ENCODE results near the gene AMFR. TPM values are rescaled to one million over a fixed set of nuclear protein-coding genes. Genes with fewer than 3 reads are reported as not detected.

Gene AMFR
- total RNA-seq, 1 experiment from 2014 or later, result 196 TPM

DNA sequence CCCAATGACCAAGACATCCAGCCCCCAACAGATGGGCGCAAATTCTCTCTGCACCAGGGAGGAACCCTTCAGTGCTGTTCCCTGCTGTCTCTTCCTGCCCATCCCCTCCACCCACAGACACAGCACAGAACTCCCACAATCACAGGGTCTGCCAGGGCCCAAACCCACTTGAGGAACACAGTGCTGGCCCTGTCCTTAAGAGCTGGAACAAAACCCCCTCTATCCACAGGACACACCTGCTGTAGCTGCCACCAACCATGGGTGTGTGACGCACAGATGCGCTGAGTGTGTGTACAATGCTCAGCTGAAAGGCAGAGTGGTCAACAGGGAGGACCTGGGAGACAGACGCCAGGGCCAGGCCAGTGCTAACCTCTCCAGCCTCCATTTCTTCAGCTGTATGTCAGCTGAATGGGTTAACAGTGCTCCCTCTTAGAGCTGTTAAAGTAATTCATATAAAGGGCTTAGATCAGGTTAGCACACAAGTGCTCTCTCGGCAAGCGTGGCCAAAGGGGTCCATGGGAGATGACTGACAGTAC is 62.1 kb downstream of the AMFR start:
- DNase-seq (ENCODE audit: low read depth), result no peak

DNA sequence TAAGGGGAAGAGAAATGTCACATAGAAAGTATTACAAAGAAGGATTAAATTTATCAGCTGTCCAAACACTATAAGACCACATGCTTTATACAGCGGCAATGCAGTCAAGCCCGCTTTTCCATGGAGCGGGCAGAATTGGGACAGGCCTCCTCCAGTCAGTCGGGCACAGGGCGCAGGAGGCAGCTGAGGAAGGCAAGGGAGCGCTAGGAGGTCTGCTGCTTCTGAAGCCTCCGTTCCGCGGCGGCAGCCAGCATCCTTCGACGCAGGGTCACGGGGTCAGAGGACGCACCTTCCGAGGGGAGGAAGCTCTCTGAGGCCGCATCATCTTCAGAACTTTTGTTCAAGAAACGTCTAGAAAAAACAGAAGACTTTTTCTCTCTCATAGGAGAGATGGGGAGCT is 62.6 kb downstream of the AMFR start:
- no peak for DNase-seq (ENCODE audit: low read depth)

DNA sequence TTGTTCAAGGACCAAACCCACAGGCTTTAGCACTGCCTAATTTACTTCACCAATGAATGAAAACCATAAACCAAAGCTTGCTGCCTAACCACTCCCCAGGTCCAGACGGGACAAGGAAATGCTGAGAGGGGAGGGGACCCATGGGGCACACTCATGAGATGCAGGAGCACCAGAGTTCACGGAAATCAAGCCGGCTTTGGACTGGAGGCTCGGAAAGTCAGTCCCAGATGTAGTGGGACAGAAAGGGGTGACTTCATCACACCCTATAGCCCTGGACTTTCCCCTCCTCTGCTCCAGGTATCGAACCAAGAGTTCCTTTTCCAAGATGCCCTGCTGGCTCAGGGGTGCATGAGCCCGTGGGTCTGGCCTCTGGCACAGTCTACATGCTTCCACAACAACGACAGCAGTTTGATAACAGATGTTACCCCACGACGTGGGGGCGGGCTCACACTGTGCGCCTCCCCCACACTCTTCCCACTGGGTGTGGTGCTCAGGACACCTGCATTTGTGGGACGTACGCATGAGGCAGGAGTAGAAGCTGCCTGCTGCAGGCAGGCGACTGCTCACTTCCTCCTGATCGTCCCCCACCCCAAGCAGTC is 63.2 kb downstream of the AMFR start:
- no peak for DNase-seq (ENCODE audit: low read depth)

DNA sequence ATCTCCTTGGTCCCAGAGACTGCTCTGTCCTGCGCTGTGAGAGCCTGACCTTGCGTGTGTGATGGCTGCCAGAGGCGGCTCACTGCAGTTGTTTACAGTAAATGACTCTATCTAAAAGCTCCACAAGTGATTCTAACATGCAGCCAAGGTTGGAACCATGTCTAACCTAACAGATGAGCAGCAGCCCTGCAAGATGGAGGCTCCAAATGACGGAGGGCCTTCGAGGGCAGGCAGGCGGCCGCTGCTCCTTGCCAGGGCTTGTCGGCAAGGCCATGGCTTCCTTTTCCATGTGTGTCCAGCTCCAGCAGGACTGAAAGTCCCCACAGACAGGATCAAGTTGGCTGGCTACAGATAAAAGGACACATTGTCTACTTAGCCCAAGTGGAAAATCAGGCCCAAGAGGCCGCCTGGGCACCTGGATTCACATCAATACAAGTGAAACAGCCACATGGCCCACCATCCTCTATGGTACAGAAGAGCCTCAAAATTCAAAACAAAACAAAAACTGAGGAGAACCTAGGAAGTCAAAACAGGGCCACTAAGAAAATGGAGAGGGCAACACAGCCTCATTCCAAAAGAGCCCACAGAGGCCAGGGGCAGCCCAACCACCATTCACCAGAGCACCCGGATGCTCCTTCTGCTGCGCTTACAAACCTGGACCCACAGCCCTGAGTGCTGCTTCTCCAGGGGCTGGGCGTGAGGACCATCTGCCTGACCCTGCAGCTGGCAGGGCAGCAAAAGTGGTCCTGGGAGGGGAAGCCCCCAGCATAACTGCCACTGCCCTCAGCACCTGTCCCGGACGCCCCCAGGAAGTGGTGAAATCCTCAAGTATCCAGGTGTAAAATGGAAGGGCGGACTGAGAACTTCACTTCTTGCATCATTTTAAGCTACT is 65.0 kb downstream of the AMFR start:
- DNase-seq (ENCODE audit: low read depth), result no peak

DNA sequence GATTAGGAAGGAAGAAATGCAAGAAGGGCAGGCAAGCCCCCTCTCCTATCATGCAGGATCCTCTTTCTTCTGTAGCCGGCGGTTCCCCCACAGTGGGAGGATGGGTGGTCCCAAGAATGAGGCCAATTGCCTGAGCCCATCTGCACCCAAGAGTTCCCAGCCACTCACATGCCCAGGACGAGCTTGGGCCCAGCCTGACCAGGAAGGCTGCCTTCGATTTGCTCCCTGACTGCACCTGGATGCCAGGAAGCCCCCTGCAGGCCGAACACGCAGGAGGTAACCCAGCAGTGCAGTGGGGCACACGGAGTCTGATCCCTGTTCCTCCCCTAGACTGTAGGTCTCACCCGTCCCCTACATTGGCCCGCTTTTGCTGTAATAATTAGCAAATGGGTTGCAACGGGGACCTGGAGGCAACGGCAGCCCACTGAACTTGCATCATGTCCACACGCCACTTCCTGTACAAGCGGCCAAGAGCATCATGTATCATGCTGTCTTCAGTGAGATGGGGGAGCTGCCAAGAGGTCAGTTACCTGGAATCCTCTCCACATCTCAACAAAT is 67.5 kb downstream of the AMFR start:
- DNase-seq (ENCODE audit: low read depth), result no peak

DNA sequence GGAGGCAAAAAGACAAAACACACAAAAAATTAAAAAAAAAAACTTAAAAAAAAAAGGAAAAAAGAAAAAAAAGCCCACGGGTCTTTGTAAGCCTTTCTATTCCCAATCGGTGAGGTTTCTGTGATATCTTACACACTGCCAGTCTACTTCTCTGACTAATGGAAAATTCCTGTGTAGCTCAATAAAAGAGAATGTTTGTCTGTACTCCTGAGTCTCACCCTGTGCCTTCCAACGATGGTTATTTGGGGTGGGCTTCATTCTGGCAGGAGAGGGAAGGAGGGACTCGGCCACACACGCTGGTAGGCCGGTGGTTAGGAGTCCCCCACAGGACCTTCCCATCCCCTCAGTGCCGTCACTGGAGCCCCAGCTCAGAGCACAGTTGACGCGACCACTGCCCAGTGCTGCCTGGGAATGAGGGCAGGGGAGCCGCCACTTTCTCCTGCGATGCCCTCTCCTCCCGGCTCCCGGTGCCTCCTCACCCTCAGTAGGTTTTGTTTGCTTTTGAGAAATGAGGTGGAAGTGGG is 68.0 kb downstream of the AMFR start:
- DNase-seq (ENCODE audit: low read depth), result peak; percentile 70

DNA sequence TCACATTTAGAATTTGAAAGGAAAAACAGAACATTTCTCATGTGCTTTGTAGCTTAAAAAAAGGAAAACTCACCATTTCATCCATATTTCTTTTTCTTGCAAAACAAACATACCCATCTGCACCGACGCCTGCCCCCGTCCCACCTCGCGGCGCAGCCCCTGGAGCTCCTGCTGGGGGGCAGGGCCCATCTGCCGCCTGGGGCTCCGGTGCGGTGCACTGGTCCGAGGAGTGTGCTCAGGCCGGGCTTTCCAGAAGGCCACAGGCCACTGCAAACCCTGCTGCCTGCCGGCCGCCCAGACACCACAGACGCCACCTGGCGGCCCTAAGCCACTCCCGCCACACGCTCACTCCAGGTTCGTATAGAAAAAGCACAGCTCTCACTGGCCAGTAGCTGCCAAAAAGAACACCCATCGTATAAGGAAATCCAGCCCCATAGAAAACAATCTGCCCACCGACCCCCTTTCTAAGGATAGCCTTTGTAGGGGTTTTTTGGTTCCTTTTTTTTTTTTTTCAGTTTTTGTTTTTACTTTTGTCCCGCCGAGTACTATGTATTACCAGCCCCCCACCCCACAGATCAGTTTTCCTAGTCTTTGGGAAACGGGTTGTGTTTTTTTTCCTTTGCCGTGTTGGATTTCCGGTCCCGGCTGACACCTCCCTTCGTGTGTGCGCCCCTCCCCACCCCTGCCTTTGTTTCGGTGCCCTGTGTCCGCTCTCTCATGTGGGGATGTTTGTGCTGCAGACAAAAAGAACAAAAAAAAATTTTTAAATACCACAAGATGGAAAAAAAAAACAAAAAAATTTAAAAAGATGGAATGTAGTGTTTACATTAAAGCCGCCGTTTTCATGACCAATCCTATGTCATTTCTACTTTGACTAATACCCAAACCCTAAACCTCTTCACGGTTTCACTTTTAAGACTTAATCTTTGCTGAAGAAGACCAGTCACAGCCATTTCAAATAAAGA is 68.8 kb downstream of the AMFR start:
- peak; percentile 86 for DNase-seq (ENCODE audit: low read depth)

DNA sequence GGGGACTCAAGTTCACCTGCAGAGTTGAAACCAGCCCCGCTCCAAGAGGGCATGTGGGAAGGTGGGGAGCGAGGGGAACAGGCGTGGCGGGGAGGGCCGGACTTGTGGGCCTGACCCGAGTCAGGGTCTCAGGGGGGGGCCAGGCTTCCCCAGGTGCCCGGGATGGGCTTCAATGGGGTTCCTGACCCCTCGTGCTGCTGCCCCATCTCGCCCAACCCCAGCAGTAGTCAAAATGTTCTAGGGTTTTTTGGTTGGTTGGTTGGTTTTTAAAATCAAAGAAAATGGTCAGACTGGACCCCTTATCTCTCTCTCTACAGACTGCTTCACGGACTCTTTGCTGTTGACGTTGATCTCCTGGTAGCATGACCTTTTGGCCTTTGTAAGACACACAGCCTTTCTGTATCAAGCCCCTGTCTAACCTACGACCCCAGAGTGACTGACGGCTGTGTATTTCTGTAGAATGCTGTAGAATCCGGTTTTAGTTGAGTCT is 69.5 kb downstream of the AMFR start:
- no peak for DNase-seq (ENCODE audit: low read depth)

DNA sequence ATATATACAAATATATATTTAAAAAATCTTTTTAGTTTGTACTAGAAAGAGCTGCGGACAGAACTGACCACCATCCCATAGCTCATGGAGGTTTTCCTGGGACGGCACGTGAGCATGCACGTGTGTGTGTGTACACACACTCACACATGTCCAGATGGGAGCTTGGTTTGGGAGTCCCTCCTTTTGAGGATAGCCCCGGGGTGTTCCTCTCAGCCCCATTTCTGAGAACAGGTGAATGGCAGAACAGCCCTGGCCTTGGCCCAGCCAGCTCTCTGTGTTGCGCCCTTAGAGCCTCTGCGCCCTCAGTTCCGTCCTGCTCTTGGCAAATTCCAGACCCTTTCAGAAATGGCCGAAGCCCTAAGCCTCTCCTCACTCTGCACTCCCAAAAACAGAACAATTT is 70.1 kb downstream of the AMFR start:
- DNase-seq (ENCODE audit: low read depth), result no peak

DNA sequence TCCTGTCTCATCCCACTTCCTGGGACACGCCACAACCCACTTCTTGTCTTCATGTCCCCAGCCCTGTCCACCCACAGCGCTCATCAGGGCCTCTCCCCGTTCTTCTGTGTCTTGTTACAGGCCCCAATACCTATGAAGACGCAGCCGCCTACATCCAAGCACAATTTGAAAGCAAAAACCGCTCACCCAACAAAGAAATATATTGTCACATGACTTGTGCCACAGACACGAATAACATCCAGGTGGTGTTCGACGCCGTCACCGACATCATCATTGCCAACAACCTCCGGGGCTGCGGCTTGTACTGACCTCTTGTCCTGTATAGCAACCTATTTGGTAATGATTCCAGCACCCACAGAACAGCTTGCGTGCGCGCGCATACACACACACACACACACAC is 70.6 kb downstream of the AMFR start:
- no peak for DNase-seq (ENCODE audit: low read depth)

DNA sequence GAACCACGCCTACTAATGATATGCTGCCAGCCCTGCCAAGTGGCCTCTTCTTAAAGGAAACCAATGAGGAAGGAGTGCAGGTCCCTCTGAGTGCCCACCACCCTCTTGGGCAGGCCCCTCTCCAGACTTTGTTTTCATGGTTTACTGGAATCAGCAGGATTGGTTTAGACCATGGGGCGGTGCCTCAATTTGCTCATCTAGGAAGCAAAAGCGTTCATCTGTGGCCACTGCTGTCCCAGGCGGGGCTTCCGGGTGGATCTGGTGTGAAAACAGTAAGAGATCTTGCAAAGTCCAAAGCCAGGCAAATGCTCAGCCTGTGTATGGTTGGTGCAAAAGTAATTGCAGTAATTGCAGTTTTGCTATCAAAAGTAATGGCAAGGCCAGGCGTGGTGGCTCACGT is 71.3 kb downstream of the AMFR start:
- no peak for DNase-seq (ENCODE audit: low read depth)

DNA sequence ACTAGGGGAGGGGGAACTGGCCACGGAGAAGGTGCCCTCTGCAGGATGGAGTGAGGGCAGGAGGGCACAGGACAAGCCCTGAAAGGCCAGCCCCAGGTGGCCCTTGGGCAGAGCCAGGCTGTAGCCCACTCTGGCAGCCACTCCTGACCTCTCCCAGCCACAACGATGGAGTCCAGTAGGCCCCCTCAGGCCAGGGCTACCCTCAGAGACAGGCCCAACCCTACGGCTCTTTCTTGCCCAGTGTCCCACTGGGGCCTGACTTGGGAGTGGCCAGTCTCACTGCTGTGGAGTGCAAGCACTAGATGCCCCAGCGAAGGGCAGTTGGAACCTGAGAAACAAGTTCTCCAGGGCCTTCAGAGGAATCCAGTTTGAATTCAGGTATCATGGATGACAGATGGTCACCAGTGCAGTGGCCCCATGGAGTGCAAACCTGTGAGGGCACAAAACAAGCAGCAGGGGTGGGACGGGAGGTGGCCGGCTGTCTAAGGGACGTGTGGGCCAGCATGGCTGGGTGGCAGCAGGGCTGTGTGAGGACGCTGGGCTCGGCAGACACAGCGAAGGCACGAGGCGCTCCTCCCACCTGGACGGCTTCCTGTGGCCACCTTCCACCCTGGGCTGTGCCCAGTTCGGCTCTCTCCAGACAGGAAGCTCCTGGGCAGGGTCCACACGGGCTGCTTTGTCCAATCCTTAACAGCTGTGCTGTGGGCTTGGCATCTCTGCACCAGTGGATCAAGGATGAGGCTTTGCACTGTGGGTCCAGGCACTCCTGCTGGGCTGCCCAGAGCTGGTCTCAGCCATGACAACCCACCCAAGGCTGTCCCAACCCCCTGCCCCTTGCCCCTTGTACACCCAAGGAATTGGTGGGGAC is 72.1 kb downstream of the AMFR start:
- DNase-seq (ENCODE audit: low read depth), result no peak

DNA sequence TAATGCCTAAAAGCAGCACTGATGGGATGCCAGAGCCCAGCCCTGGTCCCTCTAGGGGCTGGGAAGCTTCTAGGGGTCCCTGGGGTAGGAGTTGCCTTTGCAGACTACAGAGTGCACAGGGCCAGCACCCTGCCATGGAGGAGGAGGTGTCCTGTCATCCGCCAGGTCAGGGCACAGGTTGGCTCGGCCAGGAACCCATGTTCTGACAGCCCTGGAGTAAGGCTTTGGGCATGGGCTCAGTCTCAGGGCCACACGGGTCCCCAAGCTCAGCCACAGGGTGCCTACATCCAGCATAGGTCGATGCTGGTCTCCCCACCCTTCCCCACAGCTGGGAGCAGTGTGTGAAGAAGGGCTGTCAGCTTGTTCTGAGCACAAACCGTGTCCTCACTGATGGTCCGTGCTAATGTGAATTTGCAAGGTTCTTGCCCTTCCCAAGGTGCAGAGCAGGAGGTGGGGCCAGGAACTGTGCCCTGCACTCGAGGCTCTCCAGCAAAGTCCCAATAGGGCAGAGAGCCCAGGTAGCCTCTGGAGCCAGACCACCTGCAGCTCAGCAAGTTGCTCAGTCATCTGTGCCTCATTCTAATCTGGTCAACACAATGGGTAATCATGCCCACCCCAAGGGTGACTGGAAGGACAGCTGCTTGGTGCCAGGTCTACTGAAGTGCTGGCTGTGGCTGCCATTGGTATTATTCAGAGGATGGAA is 72.8 kb downstream of the AMFR start:
- DNase-seq (ENCODE audit: low read depth), result no peak

DNA sequence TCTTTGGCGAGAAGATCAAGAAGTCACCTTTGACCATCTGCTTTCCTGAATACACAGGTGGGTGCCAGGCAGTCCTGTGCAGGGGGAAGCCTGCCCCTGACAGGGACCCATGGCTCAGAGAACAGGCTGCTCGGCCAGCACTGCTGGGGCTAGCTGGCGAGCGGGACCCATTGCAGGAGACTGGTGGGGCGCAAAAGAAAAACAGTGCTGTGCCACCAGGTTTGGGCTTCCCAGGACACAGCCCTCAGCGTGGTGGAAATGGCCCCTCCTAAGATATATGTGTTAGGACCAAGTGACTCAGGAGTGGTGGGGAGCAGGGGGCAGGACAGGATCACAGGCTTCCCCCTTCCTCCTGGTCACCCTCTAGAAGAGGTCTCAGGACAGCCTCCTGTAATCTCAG is 73.9 kb downstream of the AMFR start:
- DNase-seq (ENCODE audit: low read depth), result no peak

DNA sequence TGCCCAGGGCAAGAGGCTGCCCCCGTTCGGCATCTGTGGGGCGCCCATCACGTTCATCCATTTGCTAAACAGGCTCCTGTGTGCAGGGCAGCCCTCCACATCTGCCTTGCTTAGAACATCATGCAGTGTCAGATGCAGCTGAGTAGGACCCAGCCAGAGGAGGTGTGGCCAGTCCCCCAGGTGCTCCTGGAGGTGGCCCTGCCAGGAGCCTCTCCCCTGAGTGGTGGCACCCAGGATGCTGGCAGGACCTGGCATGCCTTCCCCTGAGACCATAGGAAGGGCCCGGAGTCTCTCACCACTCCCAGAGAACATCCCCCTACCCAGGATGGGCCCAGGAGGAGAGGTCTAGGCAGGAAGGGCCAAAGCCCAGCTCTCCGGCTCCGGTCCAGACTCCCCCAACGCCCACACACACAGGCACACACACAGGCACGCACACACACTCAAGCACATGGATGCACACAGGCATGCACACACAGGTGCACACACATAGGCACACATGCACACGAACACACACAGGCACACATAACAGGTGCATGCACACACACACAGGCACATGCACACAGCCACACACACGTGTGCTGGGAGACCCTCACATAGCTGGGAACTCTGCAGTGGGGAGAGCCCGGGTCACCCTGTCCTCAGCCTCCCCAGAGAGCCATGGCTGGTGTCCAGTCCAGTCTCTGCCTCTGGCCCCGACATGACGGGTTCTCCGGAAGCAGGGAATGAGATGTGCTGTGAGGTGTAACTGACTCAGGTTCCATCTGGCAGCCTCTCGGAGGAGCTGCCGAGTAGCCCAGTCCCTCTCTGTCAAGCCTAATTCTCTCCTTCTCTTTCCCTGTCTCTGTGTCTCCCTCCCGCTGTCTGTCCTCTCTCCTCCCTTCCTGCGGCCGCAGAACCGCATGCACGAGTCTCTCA is 74.6 kb downstream of the AMFR start:
- DNase-seq (ENCODE audit: low read depth), result no peak

DNA sequence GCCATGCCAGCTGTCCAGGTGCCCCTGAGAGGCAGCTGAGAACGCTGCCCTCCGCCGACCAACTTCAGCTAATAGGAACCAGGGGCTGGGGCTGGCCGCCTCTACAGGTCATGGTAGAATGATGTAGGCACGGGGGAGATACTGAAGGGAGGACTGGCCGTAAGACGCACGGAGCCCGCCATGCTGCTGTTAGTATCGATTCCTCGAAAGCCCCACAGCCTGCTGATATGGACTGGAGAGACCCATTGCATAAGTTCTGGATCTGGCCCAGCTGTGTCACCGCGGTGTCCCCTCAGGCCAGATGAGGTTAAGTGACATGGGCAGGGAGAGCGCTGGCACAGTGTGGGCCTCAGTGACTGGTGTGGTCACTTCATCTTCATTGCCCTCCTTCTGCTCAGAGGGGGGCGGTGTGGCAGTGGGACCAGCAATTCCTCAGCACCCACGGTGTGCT is 75.6 kb downstream of the AMFR start:
- DNase-seq (ENCODE audit: low read depth), result no peak

DNA sequence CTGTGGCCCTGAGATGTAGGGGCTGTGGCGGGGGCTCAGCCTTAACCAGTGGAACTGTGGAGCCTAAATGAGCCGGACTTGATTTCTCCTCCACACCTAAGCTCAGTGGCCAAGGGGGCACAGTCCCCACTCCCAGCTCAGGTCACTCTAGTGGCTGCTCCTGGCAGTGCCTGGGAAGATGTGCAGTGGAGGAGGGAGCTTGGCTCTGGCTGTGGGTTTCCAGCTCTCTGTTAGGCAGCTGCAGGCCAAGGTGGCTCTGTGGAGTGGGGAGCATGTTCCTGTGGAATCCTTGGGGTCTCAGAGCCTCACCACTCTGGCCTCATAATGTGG is 76.3 kb downstream of the AMFR start:
- DNase-seq (ENCODE audit: low read depth), result no peak
